ENCODE results near the gene HIPK2.
A peak's percentile ranks its signal among the peaks of the same experiment; 100 is the strongest.
"Not testable (repeated sequence)": the region's sequence is repeated elsewhere in the genome, so short reads cannot be mapped to it uniquely, and the experiment has no call there.

HIPK2 gene

DNA sequence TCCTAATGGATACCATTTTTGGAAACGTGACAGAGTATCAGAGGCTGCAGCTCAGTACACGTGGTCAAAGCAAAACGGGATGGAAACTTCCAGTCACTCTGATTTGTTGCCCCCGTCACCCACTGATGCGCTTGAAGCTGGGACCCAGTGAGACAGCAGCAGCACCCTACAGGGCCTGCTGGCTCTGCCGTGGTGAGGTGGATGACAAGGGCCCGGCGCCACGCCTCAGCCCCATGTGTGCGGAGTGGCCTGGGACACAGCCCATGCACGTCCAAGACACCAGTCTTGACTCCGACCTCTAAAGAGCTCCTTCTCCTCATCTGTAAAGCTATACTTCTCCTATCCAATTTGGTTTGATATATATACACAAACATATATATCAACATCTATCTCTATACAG lies 215.3 kb downstream of the HIPK2 start:
- H3K36me3 Mint-ChIP-seq (ENCODE audit: low read depth): peaks cover 17% of the 10 kb centered on the region
- intact Hi-C loops (cut with micrococcal nuclease): no loop called here
- peaks cover 5% of the 10 kb centered on the region for H3K27me3 Mint-ChIP-seq
- H3K27ac Mint-ChIP-seq: no peak overlapping the region
- no peak overlapping the region for H3K4me3 Mint-ChIP-seq
- peaks cover 15% of the 10 kb centered on the region for H3K4me1 Mint-ChIP-seq (ENCODE audit: low read depth)
- peaks cover 8% of the 10 kb centered on the region for H3K9me3 Mint-ChIP-seq

DNA sequence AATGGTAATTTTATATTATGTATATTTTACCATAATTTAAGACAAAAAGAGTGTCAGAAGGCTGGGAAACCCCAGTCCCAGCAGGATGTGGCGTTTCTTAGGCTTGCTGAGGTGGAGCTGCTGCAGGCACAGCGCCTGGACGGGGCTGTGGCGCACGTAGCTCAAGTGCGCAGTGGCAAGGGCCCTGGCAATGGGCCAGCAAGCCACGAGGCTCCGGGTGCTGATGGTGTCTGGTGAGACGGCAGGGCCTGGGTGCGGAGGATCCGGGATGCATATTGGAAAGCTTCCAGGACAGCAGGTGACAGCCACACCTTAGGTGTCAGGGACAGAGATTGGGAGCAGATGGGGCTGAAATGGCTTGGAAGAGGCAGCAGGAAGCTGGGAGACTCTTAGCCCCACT lies 217.1 kb downstream of the HIPK2 start:
- H3K4me3 Mint-ChIP-seq: no peak overlapping the region
- H3K4me1 Mint-ChIP-seq (ENCODE audit: low read depth): peaks cover 15% of the 10 kb centered on the region
- intact Hi-C loops (cut with micrococcal nuclease): no loop called here
- peaks cover 8% of the 10 kb centered on the region for H3K9me3 Mint-ChIP-seq
- no peak overlapping the region for H3K27ac Mint-ChIP-seq
- peaks cover 8% of the 10 kb centered on the region for H3K36me3 Mint-ChIP-seq (ENCODE audit: low read depth)
- H3K27me3 Mint-ChIP-seq: peaks cover 8% of the 10 kb centered on the region

DNA sequence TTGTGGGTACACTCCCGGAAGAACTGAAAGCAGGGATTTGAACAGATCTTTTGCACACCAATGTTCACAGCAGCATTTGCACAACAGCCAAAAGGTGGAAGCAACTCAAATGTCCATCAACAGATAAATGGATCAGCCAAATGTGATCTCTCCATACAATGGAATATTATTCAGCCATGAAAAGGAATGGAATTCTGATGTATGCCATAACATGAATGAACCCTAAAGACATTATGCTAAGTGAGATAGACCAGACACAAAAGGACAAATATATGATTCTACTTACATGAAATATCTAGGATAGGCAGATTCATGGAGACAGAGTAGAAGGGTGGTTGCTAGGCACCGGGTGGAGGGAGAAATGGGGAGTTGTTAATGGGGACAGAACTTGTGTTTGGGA lies 217.6 kb downstream of the HIPK2 start:
- Mint-ChIP-seq H3K36me3 (ENCODE audit: low read depth) (peaks cover 8% of the 10 kb centered on the region), H3K4me1 (ENCODE audit: low read depth) (peaks cover 15% of the 10 kb centered on the region), H3K9me3 (peaks cover 8% of the 10 kb centered on the region), H3K4me3 (no peak overlapping the region), H3K27ac (no peak overlapping the region), H3K27me3 (peaks cover 8% of the 10 kb centered on the region)
- intact Hi-C loops (cut with micrococcal nuclease): no loop called here

DNA sequence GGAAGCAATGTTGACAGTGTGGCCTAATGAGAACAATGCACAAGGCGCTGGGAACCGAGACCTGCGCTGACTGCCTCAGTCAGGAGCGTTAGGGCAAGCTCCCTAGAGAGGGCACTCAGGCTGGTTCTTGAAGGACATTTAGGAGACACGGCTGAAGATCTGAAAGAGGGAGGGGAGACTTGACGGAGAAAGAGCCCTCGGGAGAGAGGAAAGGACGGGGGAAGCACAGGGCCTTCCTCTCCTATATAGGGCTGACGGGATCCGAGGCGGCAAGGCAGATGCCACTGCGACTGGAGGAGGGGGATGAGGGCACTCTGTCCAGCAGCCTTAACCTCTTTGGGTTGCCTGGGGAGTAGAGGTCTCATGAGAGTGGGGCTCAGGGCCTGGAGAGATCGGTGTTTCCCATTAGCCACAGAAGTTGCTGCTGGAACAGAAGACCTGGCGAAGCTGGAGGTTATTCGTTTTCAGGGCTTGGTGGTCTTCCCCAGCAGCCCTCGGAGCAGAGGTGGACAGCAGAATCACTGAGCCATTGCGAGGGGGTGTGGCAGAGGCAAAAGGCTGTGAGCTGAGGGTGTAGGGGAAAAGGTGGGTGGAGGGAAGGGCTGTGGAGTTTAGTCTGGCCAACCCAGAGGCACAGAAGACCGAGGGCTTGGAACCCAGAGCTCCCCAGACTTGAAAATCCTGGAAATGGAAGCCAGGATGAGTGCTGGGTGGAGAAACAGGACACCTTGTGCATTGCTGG lies 218.3 kb downstream of the HIPK2 start:
- Mint-ChIP-seq H3K27me3 (peaks cover 8% of the 10 kb centered on the region), H3K9me3 (peaks cover 8% of the 10 kb centered on the region), H3K27ac (no peak overlapping the region), H3K36me3 (ENCODE audit: low read depth) (peaks cover 8% of the 10 kb centered on the region), H3K4me3 (no peak overlapping the region), H3K4me1 (ENCODE audit: low read depth) (peaks cover 15% of the 10 kb centered on the region)
- intact Hi-C loops (cut with micrococcal nuclease): no loop called here

DNA sequence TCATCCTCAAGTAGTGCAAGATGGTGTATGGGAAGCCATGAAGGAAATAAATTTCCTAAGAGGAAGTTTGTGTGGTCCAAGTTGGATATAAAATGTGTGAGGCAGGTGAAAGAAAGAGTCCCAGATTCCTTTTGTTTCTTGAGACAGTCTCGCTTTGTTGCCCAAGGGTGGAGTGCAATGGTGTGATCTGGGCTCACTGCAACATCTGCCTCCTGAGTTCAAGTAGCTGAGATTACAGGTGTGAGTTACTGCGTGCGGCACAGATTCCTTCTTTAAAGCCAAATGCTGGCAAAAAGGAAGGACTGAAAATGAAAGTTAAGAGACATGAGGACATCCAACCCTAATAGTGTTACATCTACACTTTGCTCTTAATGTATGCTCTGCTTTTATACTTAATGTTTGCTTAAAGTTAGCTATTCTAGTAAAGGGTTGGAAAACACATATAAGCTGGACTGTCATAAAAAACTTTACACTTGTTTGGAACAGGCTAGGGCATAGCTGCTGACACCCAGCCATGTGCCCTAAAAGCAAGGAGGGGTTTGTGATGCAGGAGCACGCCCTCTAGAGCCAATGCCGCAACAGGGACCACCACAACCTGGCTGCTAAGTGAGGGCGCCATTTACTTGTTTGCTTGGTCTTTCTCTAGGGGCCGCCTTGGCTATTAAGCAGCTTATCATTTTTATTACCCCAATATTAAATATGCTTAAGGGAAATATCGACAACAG lies 219.8 kb downstream of the HIPK2 start:
- intact Hi-C loops (cut with micrococcal nuclease): no loop called here
- Mint-ChIP-seq H3K4me3 (no peak overlapping the region), H3K36me3 (ENCODE audit: low read depth) (peaks cover 8% of the 10 kb centered on the region), H3K9me3 (peaks cover 8% of the 10 kb centered on the region), H3K27me3 (peaks cover 10% of the 10 kb centered on the region), H3K27ac (no peak overlapping the region), H3K4me1 (ENCODE audit: low read depth) (peaks cover 10% of the 10 kb centered on the region)

DNA sequence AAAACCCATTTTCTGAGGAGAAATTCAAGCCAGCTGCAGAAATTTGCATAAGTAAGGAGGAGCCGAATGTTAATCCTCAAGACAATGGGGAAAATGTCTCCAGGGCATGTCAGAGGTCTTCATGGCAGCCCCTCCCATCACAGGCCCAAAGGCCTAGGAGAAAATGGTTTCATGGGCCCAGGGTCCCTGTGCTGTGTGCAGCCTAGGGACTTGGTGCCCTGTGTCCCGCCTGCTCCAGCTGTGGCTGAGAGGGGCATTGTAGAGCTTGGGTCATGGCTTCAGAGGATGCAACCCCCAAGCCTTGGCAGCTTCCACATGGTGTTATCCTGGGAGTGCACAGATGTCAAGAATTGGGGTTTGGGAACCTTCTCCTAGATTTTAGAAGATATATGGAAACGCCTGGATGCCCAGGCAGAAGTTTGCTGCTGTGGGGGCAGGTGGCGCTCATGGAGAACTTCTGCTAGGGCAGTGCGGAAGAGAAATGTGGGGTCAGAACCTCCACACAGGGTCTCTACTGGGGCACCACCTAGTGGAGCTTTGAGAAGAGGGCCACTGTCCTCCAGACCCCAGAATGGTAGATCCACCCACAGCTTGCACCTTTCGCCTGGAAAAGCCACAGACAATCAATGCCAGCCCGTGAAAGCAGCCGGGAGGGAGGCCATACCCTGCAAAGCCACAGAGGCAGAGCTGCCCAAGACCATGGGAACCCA lies 223.7 kb downstream of the HIPK2 start:
- H3K27ac Mint-ChIP-seq; H3K9me3 Mint-ChIP-seq; H3K4me1 Mint-ChIP-seq (ENCODE audit: low read depth); H3K4me3 Mint-ChIP-seq; intact Hi-C loops (cut with micrococcal nuclease); H3K27me3 Mint-ChIP-seq; H3K36me3 Mint-ChIP-seq (ENCODE audit: low read depth): not testable (repeated sequence)

DNA sequence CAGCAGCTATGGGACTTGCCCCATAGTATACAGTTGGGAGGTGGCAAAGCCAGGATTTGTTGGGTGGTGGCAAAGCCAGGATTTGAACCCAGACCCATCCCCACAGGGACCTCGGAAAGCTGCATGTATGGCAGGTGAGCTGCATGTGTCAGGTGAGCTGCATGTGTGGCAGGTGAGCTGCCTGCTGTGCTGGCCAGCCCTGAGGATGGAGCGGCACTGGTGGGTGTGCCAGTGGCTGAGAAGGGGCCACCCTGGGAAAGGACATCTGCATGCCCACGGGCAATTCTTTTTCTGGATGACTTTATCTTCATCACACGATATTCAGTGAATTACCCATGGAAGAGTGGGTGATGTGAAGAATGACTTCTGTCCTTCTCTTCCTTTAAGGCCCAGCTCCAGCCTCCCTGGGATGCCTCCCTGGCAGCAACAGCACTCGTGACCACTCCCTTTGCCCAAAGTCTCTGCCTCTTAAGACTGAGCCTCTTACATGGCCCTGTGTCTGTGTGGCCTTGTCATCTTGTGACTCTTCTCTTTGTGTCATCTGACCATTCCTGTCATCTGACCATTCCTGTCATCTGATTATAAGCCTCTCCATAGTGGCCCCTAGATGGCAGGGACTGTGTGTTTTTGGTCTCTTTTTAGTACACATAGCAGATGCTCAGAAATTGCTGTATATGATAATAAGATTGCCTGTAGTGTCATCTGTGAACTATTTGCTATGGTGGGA lies 229.3 kb downstream of the HIPK2 start:
- peaks cover under 1% of the 10 kb centered on the region for H3K27me3 Mint-ChIP-seq
- H3K9me3 Mint-ChIP-seq: no peaks in the 10 kb centered on the region
- peaks cover 12% of the 10 kb centered on the region for H3K4me1 Mint-ChIP-seq (ENCODE audit: low read depth)
- intact Hi-C loops (cut with micrococcal nuclease): no loop called here
- no peak overlapping the region for H3K4me3 Mint-ChIP-seq
- no peak overlapping the region for H3K27ac Mint-ChIP-seq
- H3K36me3 Mint-ChIP-seq (ENCODE audit: low read depth): no peaks in the 10 kb centered on the region

DNA sequence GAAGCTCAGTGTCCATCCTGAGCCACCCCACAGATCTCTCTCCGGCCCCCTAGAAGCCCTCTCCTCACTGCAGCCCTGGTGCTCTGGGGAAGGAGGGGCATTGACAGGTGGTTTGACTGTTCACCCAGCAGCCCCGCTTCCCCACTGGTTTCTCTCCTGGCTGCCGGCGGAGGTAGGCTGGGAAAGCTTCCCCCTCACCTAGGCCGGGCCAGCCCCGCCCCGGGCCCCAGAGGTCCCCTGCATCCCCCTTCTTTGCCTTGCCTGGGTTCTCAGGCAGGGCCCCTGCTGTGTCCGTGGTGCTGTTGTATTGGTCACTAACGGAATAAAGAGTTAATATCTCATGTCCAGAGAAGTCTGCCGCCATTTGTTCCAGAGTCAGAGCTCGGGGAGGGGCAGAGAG lies 233.2 kb downstream of the HIPK2 start:
- H3K27me3 Mint-ChIP-seq: peaks cover 9% of the 10 kb centered on the region
- H3K36me3 Mint-ChIP-seq (ENCODE audit: low read depth): no peaks in the 10 kb centered on the region
- intact Hi-C loops (cut with micrococcal nuclease): no loop called here
- H3K4me1 Mint-ChIP-seq (ENCODE audit: low read depth): peaks cover 27% of the 10 kb centered on the region
- H3K27ac Mint-ChIP-seq: peak overlapping the region; percentile 35
- no peak overlapping the region for H3K4me3 Mint-ChIP-seq
- H3K9me3 Mint-ChIP-seq: no peaks in the 10 kb centered on the region

DNA sequence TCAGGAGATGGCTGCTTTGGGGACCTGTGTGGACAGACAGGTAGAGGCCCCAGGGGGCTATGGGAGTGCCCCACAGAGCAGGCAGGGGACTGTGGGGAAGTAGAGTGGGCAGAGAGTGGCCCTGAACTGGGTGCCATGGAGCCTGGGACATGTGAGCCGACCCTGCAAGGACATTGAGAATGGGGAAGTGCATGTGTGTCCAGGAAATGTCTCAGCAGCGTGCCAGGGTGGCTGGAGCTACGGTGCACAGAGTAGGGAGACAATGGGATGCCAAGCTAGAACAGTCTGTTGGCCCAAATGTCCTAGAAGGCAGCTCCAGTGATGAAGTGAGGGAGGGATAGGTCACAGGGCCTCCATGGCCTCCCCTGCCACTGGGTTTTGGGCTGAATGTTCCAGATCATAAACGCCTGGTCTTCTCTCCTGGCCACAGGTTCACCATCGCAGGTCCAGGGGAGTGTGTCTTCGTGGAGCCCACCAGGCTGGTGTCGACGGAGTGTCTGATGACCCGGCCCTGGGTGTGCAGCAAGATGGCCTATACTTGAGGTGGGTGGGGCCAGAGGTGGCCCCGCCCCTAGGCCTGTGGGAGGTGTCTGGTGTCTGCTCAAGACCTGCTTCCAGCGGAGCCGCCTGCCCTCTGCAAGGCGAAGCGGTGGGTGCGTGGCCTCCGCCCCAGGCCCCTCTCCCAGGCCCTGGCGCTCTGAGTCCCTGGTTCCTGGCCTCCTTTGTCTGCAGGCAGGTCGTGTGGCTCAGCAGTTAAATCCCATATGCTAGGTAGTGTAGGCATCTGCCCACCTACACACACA lies 233.8 kb downstream of the HIPK2 start:
- Mint-ChIP-seq H3K27ac (peak overlapping the region; percentile 35), H3K4me3 (no peak overlapping the region), H3K9me3 (no peaks in the 10 kb centered on the region), H3K36me3 (ENCODE audit: low read depth) (no peaks in the 10 kb centered on the region), H3K4me1 (ENCODE audit: low read depth) (peaks cover 27% of the 10 kb centered on the region), H3K27me3 (peaks cover 9% of the 10 kb centered on the region)
- intact Hi-C loops (cut with micrococcal nuclease): no loop called here

DNA sequence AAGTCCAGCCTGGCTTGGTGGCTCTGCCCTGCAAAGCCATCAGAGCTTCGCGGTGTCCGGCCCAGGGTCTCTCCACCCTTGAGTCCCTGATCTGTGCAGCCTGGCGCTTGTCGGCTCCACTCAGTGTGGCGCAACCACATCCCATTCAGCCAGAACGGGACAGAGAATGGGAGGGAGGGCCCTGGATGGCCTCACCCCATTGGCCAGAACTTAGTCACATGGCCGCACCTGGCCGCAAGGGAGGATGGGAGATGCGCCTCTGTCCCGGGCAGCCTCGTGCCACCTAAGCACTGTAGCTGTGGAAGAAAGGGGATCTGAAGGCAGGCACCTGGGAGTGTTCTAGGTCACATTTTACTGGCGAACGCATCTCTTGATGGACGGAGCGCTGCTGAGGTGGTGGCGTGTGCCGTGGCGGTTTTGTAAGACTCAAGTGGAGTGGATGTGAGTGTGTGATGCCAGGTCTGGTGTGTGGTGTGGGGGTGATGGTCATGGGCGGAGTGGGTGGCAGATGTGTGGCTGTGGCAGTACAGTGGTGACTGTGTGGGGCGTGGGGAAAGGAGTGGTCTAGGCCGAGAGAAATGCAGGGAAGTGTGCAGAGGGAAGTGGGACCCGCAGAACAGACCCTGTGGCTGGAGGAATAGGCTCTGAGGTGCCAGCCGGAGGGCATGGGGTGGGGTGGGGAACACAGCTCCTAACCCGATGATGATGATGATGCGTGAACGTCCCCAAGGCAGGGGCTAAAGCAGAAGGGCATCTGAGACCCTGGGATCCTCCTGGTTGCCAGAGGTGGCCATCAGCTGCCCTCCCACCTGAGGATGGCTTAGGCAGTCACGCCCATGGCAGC lies 235.3 kb downstream of the HIPK2 start:
- intact Hi-C loops (cut with micrococcal nuclease): no loop called here
- H3K27me3 Mint-ChIP-seq: peaks cover 9% of the 10 kb centered on the region
- H3K27ac Mint-ChIP-seq: no peak overlapping the region

DNA sequence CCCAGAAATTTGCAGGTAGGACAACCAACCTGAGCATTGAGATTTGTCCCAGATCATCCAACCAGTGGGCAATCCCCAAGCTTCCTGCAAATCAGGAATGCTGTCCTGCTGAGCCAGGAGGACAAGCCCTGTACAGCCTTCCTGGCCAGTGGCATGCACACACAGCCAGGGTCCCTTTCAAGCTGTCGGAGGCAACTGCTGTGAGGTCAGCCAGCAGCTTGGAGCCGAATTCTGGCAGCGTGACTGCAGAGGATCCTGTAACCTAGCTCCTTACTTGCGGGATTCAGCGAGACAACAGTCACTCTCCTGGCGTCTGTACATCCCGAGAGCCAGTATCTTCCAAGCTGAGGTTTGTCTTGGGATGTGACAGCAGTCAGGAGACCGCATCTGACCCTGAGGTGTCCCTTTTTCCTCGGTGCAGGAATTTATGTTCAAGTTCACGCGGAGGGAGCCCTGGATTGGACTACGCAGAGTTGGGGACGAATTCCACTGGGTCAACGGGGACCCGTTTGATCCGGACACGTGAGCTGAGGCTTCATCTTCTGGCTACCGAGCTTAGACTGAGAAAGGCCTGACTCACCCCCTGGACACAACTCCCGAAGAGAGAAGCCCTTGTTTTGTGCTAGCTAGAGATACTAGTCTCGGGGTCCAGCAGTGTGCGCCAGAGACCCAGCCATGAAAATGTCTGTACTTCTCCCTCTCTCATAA lies 236.0 kb downstream of the HIPK2 start:
- Mint-ChIP-seq H3K4me1 (ENCODE audit: low read depth) (peaks cover 22% of the 10 kb centered on the region), H3K36me3 (ENCODE audit: low read depth) (no peaks in the 10 kb centered on the region), H3K4me3 (no peak overlapping the region), H3K27me3 (peaks cover 9% of the 10 kb centered on the region), H3K9me3 (no peaks in the 10 kb centered on the region), H3K27ac (no peak overlapping the region)
- intact Hi-C loops (cut with micrococcal nuclease): no loop called here

More for the DNA sequence above, 235.3 kb downstream of the HIPK2 start:
- H3K4me3 Mint-ChIP-seq: no peak overlapping the region
- H3K36me3 Mint-ChIP-seq (ENCODE audit: low read depth): no peaks in the 10 kb centered on the region
- no peaks in the 10 kb centered on the region for H3K9me3 Mint-ChIP-seq
- H3K4me1 Mint-ChIP-seq (ENCODE audit: low read depth): peaks cover 22% of the 10 kb centered on the region

DNA sequence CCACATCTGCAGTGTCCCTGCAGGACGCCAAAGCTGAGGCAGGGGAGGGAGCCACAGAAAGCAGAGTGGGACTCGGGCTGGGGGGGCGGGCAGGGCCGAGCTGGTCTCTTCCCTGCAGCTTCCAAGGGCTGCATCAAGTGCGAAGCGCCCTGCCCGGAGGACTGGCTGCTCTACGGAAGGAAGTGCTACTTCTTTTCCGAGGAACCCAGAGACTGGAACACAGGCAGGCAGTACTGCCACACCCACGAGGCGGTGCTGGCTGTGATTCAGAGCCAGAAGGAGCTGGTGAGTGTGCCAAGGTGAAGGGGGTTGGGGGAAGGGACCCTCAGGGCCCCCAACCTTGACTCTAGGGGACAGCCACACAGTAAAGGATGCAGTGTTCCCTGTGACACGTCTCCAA lies 237.6 kb downstream of the HIPK2 start:
- peaks cover 16% of the 10 kb centered on the region for H3K27me3 Mint-ChIP-seq
- H3K9me3 Mint-ChIP-seq: no peaks in the 10 kb centered on the region
- H3K4me3 Mint-ChIP-seq: no peak overlapping the region
- no peaks in the 10 kb centered on the region for H3K36me3 Mint-ChIP-seq (ENCODE audit: low read depth)
- H3K27ac Mint-ChIP-seq: no peak overlapping the region
- H3K4me1 Mint-ChIP-seq (ENCODE audit: low read depth): peaks cover 22% of the 10 kb centered on the region
- intact Hi-C loops (cut with micrococcal nuclease): no loop called here
